Hepatocyte (in vitro differentiated cells): ENCODE data around the gene BIRC7. TPM values are rescaled to one million over a fixed set of nuclear protein-coding genes. Genes with fewer than 3 reads are reported as not detected.

ENCODE experiments used
- DNase-seq: peaks from one replicate; pipeline ENCODE4 v3.0.0-alpha.2; 2016; ENCODE audit warnings: low spot score
- H2AFZ ChIP-seq: fragments of 200-600 bp; sonication (generic); 2 replicates; pipeline ENCODE4 v1.6.0; 2016; ENCODE audit warnings: antibody characterized with exemption, mild to moderate bottlenecking
- H3K27ac ChIP-seq: fragments of 200-600 bp; sonication (generic); 2 replicates; pipeline ENCODE4 v1.5.1; 2016; ENCODE audit warnings: mild to moderate bottlenecking
- H3K27me3 ChIP-seq: fragments of 200-600 bp; sonication (generic); 2 replicates; pipeline ENCODE4 v1.6.1; 2016
- H3K36me3 ChIP-seq: fragments of 200-600 bp; sonication (generic); replicated peaks from 2 replicates; pipeline ENCODE4 v1.5.1; 2016; ENCODE audit warnings: low read depth; ENCODE audit not compliant: insufficient read depth
- H3K4me1 ChIP-seq: fragments of 200-600 bp; sonication (generic); 2 replicates; pipeline ENCODE4 v1.5.1; 2016; ENCODE audit warnings: mild to moderate bottlenecking, moderate library complexity; ENCODE audit not compliant: insufficient read depth
- H3K4me2 ChIP-seq: fragments of 200-600 bp; sonication (generic); 2 replicates; pipeline ENCODE4 v1.6.0; 2016
- H3K4me3 ChIP-seq: fragments of 200-600 bp; sonication (generic); 2 replicates; pipeline ENCODE4 v1.5.1; 2016; ENCODE audit warnings: mild to moderate bottlenecking
- H3K79me2 ChIP-seq: fragments of 200-600 bp; sonication (generic); 2 replicates; pipeline ENCODE4 v1.6.0; 2017; ENCODE audit warnings: mild to moderate bottlenecking
- H3K9me2 ChIP-seq: fragments of 200-600 bp; sonication (generic); replicated peaks from 2 replicates; pipeline ENCODE4 v1.6.0; 2017; ENCODE audit warnings: mild to moderate bottlenecking; ENCODE audit not compliant: insufficient read depth
- H3K9me3 ChIP-seq: fragments of 200-600 bp; sonication (generic); 2 replicates; pipeline ENCODE4 v1.5.1; 2016; ENCODE audit warnings: low read depth, mild to moderate bottlenecking
- H4K20me1 ChIP-seq: fragments of 200-600 bp; sonication (generic); 2 replicates; pipeline ENCODE4 v1.6.0; 2016; ENCODE audit warnings: mild to moderate bottlenecking; ENCODE audit not compliant: insufficient read depth, poor library complexity, severe bottlenecking
- CTCF ChIP-seq: fragments of 200-600 bp; sonication (generic); IDR thresholded peaks from 2 replicates; pipeline ENCODE4 v1.5.1; 2016; ENCODE audit warnings: antibody characterized with exemption, mild to moderate bottlenecking; ENCODE audit not compliant: poor library complexity
- EZH2 ChIP-seq: fragments of 200-600 bp; sonication (generic); IDR thresholded peaks from 2 replicates; pipeline ENCODE4 v1.6.1; 2016; ENCODE audit warnings: antibody characterized with exemption, mild to moderate bottlenecking, borderline replicate concordance
- EZH2phosphoT487 ChIP-seq: fragments of 200-600 bp; sonication (generic); IDR thresholded peaks from one replicate; pipeline ENCODE4 v1.6.1; 2018; ENCODE audit warnings: antibody characterized with exemption, mild to moderate bottlenecking, low read depth, moderate library complexity; ENCODE audit not compliant: unreplicated experiment, severe bottlenecking
- WGBS: methylation state at CpG from one replicate; pipeline ENCODE4 v1.1.6; 2016; ENCODE audit warnings: low lambda C conversion rate; ENCODE audit errors: missing lambda C conversion rate; 5-methylcytosine and 5-hydroxymethylcytosine counted together
- polyA plus RNA-seq: library from polyadenylated mRNA; unstranded; fragments of >200 nt; fragmentation: Nextera tagmentation; extraction: Ambion mirVana; gene quantifications from 2 replicates; pipeline ENCODE4 v1.2.1, GENCODE V29; 2016
- total RNA-seq: library from RNA; depleted of rRNA; stranded (reverse); fragments of >200 nt; gene quantifications from 2 replicates; pipeline ENCODE4 v1.2.3, GENCODE V29; 2014

BIRC7 gene
- total and polyA plus RNA-seq, 2 experiments from 2014 or later, result 0.43 to 2.0 TPM

GRCh38 chr20:63239431-63239830, 3.7 kb downstream of the BIRC7 start:
- Histone ChIP-seq H3K27me3 (no peaks in the 10 kb centered on the region), H3K9me2 (no peaks in the 10 kb centered on the region), H3K4me1 (peaks cover 10% of the 10 kb centered on the region), H3K4me2 (no peak overlapping the region), H2AFZ (no peak overlapping the region), H3K79me2 (no peaks in the 10 kb centered on the region), H3K9me3 (no peaks in the 10 kb centered on the region), H4K20me1 (no peaks in the 10 kb centered on the region), H3K27ac (no peak overlapping the region), H3K4me3 (no peak overlapping the region), H3K36me3 (no peaks in the 10 kb centered on the region)
- TF ChIP-seq EZH2phosphoT487 (no peak), CTCF (no peak), EZH2 (no peak)
- DNase-seq, result no peak
- WGBS, result 93% methylated on average over 28 of the region's 30 CpGs

GRCh38 chr20:63240004-63240403, 4.3 kb downstream of the BIRC7 start:
- Histone ChIP-seq H3K27me3 (no peaks in the 10 kb centered on the region), H3K4me2 (no peak overlapping the region), H3K4me1 (peaks cover 8% of the 10 kb centered on the region), H3K79me2 (no peaks in the 10 kb centered on the region), H3K36me3 (no peaks in the 10 kb centered on the region), H4K20me1 (no peaks in the 10 kb centered on the region), H3K9me2 (no peaks in the 10 kb centered on the region), H3K9me3 (no peaks in the 10 kb centered on the region), H3K4me3 (no peak overlapping the region), H3K27ac (no peak overlapping the region), H2AFZ (no peak overlapping the region)
- TF ChIP-seq EZH2 (no peak), EZH2phosphoT487 (no peak), CTCF (no peak)
- DNase-seq, result no peak
- WGBS, result 90% methylated on average over 11 of the region's 11 CpGs

GRCh38 chr20:63241272-63241671, 5.6 kb downstream of the BIRC7 start:
- 67% methylated on average over 11 of the region's 11 CpGs for WGBS

More at GRCh38 chr20:63241272-63241671, 5.6 kb downstream of the BIRC7 start:
- Histone ChIP-seq H3K4me1 (no peaks in the 10 kb centered on the region), H3K9me3 (no peaks in the 10 kb centered on the region), H3K27ac (no peak overlapping the region), H2AFZ (no peak overlapping the region), H3K36me3 (no peaks in the 10 kb centered on the region), H3K4me2 (no peak overlapping the region), H3K4me3 (no peak overlapping the region), H3K27me3 (no peaks in the 10 kb centered on the region), H3K9me2 (no peaks in the 10 kb centered on the region), H4K20me1 (no peaks in the 10 kb centered on the region), H3K79me2 (no peaks in the 10 kb centered on the region)
- no peak for DNase-seq
- no peak for TF ChIP-seq CTCF
- no peak for TF ChIP-seq EZH2phosphoT487
- TF ChIP-seq EZH2, result no peak
